AG04449 (cell line): Measurements from ENCODE around the gene DISC1.
A peak's percentile ranks its signal among the peaks of the same experiment; 100 is the strongest.
"Not testable (repeated sequence)": the region's sequence is repeated elsewhere in the genome, so short reads cannot be mapped to it uniquely, and the experiment has no call there.

Experiments
- CTCF ChIA-PET: fragments of 350-600 bp; formaldehyde crosslinking; extraction: SDS; loops from one replicate; lab custom pipeline; 2021; ENCODE audit warnings: antibody characterized with exemption; lab: Yijun Ruan, JAX
- POLR2A ChIA-PET: fragments of 400-600, 350-600 bp; formaldehyde crosslinking; extraction: SDS; loops from one replicate; lab custom pipeline; 2020; ENCODE audit warnings: antibody characterized with exemption, inconsistent platforms; lab: Yijun Ruan, JAX
- DNase-seq: peaks from one replicate; pipeline ENCODE4 v3.0.0-alpha.2; 2010; ENCODE audit warnings: low read depth, low spot score
- H3K4me3 ChIP-seq: 2 replicates; pipeline ENCODE4 v1.5.1; 2011; ENCODE audit warnings: low read depth, mild to moderate bottlenecking, control low read depth, low read length
- TF ChIP-seq, protein P1 (sequence below): IDR thresholded peaks from one replicate; pipeline ENCODE4 v1.5.1; 2011; ENCODE audit warnings: mild to moderate bottlenecking, moderate library complexity, low read length, control low read depth, inconsistent platforms; ENCODE audit not compliant: insufficient read depth; ENCODE audit errors: missing control alignments

The DISC1 gene

GRCh38 chr1:231727171-231727570 lies 100.6 kb downstream of the DISC1 start:
- CTCF ChIA-PET = interaction anchor here (0.9 kb wide), 1 partner anchor 27 kb away, joined by 3 read pairs; no protein-coding TSS in a partner anchor
- POLR2A ChIA-PET = no interaction called here
- no peak overlapping the region for H3K4me3 ChIP-seq
- TF ChIP-seq, protein P1, sequence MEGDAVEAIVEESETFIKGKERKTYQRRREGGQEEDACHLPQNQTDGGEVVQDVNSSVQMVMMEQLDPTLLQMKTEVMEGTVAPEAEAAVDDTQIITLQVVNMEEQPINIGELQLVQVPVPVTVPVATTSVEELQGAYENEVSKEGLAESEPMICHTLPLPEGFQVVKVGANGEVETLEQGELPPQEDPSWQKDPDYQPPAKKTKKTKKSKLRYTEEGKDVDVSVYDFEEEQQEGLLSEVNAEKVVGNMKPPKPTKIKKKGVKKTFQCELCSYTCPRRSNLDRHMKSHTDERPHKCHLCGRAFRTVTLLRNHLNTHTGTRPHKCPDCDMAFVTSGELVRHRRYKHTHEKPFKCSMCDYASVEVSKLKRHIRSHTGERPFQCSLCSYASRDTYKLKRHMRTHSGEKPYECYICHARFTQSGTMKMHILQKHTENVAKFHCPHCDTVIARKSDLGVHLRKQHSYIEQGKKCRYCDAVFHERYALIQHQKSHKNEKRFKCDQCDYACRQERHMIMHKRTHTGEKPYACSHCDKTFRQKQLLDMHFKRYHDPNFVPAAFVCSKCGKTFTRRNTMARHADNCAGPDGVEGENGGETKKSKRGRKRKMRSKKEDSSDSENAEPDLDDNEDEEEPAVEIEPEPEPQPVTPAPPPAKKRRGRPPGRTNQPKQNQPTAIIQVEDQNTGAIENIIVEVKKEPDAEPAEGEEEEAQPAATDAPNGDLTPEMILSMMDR = no peak
- DNase-seq = no peak

- H3K4me3 ChIP-seq, POLR2A ChIA-PET, DNase-seq: not testable (repeated sequence)
- CTCF ChIA-PET = interaction anchor here (1.3 kb wide), 1 partner anchor 27 kb away, joined by 5 read pairs; no protein-coding TSS in a partner anchor
Observed at GRCh38 chr1:231728987-231729386, 102.4 kb downstream of the DISC1 start.

DNA sequence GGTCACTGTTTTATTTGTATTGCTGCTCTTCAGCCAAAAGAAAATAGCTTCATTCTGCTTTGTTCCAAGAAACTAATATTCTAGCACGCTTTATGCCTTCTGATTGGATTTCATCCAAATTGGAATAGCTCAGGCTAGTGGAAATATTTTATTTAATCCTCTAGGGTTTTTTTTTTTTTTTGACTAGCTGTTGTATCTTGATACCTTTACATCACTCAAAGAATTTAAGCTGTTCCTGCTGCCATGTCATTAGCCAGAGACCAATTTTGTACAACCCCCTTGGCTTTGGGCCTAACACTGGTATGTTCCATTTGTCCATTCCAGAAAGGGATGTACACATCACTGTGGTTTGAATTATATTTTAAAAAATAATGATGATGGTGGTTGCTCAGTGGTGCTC lies 103.0 kb downstream of the DISC1 start:
- no peak overlapping the region for H3K4me3 ChIP-seq
- DNase-seq = peak; percentile 45
- POLR2A ChIA-PET = interaction anchor here (0.6 kb wide), 1 partner anchor 50 kb away, joined by 3 read pairs; no protein-coding TSS in a partner anchor
- CTCF ChIA-PET = interaction anchor here (1.3 kb wide), 1 partner anchor 27 kb away, joined by 5 read pairs; no protein-coding TSS in a partner anchor
- TF ChIP-seq, protein P1 = no peak

DNA sequence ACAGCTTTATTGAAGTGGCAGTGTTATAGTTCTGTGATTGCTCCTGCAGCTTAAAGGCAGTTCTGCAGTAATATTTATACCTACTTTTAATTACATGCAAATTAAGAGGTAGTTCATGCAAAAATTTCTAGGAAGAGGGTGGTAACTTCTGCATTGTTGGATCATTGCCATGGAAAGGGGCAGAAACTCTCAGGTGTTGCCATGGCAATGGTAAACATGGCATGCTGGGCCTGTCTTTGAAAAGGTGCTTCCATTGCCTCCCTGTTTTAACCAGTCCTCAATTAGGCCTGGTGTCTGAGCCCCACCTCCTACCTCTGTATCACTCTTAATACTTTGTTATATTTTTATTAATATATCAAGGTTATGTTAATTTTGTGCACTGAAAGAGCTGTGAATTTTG lies 104.7 kb downstream of the DISC1 start:
- no peak overlapping the region for H3K4me3 ChIP-seq
- CTCF ChIA-PET = interaction anchor here (1.0 to 1.1 kb wide), 2 partner anchors 24 to 25 kb away, joined by 3 read pairs; no protein-coding TSS in a partner anchor
- TF ChIP-seq, protein P1 = no peak
- DNase-seq = no peak
- POLR2A ChIA-PET = no interaction called here

GRCh38 chr1:231733063-231733462 lies 106.5 kb downstream of the DISC1 start:
- ChIA-PET POLR2A (no interaction called here), CTCF (no interaction called here)
- TF ChIP-seq, protein P1 = no peak
- DNase-seq = no peak
- H3K4me3 ChIP-seq = no peak overlapping the region

DNA sequence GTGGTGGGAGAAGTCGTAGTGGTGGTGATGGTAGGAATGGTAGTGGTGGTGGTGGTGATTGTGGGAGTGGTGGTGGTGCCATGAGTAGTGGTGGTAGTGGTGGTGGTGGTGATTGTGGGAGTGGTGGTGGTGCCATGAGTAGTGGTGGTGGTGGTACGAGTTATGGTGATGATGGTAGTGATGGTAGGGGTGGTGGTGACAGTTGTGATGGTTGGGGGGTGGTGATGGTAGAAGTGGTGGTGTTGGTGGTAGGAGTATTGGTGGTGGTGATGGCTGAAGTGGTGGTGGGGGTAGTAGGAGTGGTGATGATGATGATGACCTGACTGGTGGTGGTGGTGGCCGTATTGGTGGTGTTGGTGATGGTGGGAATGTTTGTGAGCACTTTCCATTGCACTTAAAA lies 107.1 kb downstream of the DISC1 start:
- ChIA-PET POLR2A (no interaction called here), CTCF (interaction anchor here (2.4 kb wide), 1 partner anchor 23 kb away, joined by 7 read pairs; no protein-coding TSS in a partner anchor)
- TF ChIP-seq, protein P1 = no peak
- DNase-seq = no peak
- H3K4me3 ChIP-seq = no peak overlapping the region

DNA sequence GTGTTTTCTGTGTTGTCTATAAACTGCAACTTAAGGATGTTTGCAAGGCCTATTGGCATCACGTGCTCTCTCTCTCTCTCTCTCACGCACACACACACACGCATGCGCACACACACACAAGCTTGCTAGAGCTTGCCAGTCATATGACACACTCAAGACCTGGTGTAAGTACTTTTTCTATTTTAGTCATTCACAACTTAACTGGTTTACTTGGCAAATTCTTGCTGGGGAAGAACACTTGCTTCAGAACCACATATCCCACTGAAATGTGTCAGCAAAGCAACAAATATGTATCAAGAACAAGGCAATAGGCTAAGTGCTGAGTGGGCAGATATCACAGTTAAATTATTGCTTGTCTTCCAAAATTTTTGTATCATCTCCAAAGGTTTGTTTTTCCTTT lies 107.8 kb downstream of the DISC1 start:
- TF ChIP-seq, protein P1 = no peak
- CTCF ChIA-PET = interaction anchor here (1.7 to 2.4 kb wide), 2 partner anchors 9 to 22 kb away, joined by 4 to 7 read pairs; no protein-coding TSS in a partner anchor
- no peak overlapping the region for H3K4me3 ChIP-seq
- DNase-seq = no peak
- POLR2A ChIA-PET = no interaction called here
